GM12878 (cell line): ENCODE results near the gene SATB1. TPM values are rescaled to one million over a fixed set of nuclear protein-coding genes. Genes with fewer than 3 reads are reported as not detected.

Experiments
- ATAC-seq: fragments of 200-7000 bp; cut with Tn5 transposase; 3 replicates; pipeline ENCODE4 v1.9.1; 2020; ENCODE audit warnings: mild to moderate bottlenecking, moderate library complexity
- BruUV-seq: library from RNA; stranded (reverse); fragments of 400-500 nt; replicated peaks from 2 replicates; lab custom pipeline; 2021; lab: Mats Ljungman, UMichigan
- CTCF ChIA-PET: fragments of 300-600 bp; sonication (Branson Sonifier 250); formaldehyde crosslinking; extraction: SDS; loops from one replicate; lab custom pipeline; 2021; ENCODE audit warnings: inconsistent platforms; lab: Yijun Ruan, JAX
- POLR2A ChIA-PET: fragments of 350-600 bp; formaldehyde crosslinking; extraction: SDS; loops from one replicate; lab custom pipeline; 2021; ENCODE audit warnings: inconsistent platforms; lab: Charles Lee
- RAD21 ChIA-PET: fragments of 300-600 bp; sonication (Branson Sonifier 250); formaldehyde crosslinking; loops from one replicate; lab custom pipeline; 2023; ENCODE audit warnings: antibody characterized with exemption; ENCODE audit not compliant: unreplicated experiment; lab: Charles Lee
- SMC1A ChIA-PET: fragments of 300-600 bp; sonication (Branson Sonifier 250); formaldehyde crosslinking; loops from one replicate; lab custom pipeline; 2023; ENCODE audit not compliant: unreplicated experiment, uncharacterized antibody; lab: Charles Lee
- DNase-seq: peaks from one replicate; pipeline ENCODE4 v3.0.0-alpha.2; 2011; ENCODE audit warnings: low read depth, low spot score
- FAIRE-seq: peaks from 3 replicates; lab custom pipeline; 2011; peaks lifted over from hg19 to GRCh38; lab: Jason Lieb, UNC
- H2AFZ ChIP-seq: 2 replicates; pipeline ENCODE4 v1.6.0; 2011; ENCODE audit warnings: low read depth, low read length, control low read depth; ENCODE audit not compliant: control insufficient read depth
- H3K27ac ChIP-seq: 2 replicates; pipeline ENCODE4 v1.5.1; 2011; ENCODE audit warnings: control low read depth; ENCODE audit not compliant: control insufficient read depth, insufficient read depth
- H3K27me3 ChIP-seq, 2 experiments: replicated peaks in 1 of 2; 2 replicates each; pipeline versions ENCODE4 v1.6.0 to v1.6.1; 2011; ENCODE audit warnings: low read length in 1 of 2; ENCODE audit not compliant: control insufficient read depth in 2 of 2, insufficient read depth in 2 of 2
- H3K36me3 ChIP-seq, 2 experiments: 2 replicates each; pipeline ENCODE4 v1.5.1; 2011; ENCODE audit warnings: low read length in 1 of 2; ENCODE audit not compliant: control insufficient read depth in 2 of 2, insufficient read depth in 2 of 2
- H3K4me1 ChIP-seq: 2 replicates; pipeline ENCODE4 v1.6.1; 2011; ENCODE audit warnings: mild to moderate bottlenecking, low read length, moderate library complexity, mixed read lengths; ENCODE audit not compliant: control insufficient read depth, insufficient read depth
- H3K4me2 ChIP-seq: 2 replicates; pipeline ENCODE4 v1.6.0; 2011; ENCODE audit warnings: control low read depth; ENCODE audit not compliant: control insufficient read depth, insufficient read depth
- H3K4me3 ChIP-seq: fragments of 200-600 bp; sonication (generic); 2 replicates; pipeline ENCODE4 v1.5.1; 2016
- H3K79me2 ChIP-seq: 2 replicates; pipeline ENCODE4 v1.6.0; 2011; ENCODE audit warnings: low read length; ENCODE audit not compliant: control insufficient read depth, insufficient read depth
- H3K9ac ChIP-seq: 2 replicates; pipeline ENCODE4 v1.8.0; 2011; ENCODE audit warnings: low read length, control low read depth, mixed read lengths; ENCODE audit not compliant: control insufficient read depth, insufficient read depth
- H3K9me3 ChIP-seq: replicated peaks from 3 replicates; pipeline ENCODE4 v1.5.1; 2011; ENCODE audit warnings: mild to moderate bottlenecking, low read length; ENCODE audit not compliant: control insufficient read depth, insufficient read depth
- H4K20me1 ChIP-seq: 2 replicates; pipeline ENCODE4 v1.6.0; 2011; ENCODE audit not compliant: control insufficient read depth, insufficient read depth
- BCL11A ChIP-seq: IDR thresholded peaks from 2 replicates; pipeline ENCODE4 v1.6.1; 2011; ENCODE audit warnings: low read depth, low read length
- FOXM1 ChIP-seq: IDR thresholded peaks from 2 replicates; pipeline ENCODE4 v1.6.1; 2012; ENCODE audit warnings: low read depth, mild to moderate bottlenecking, inconsistent platforms, low read length, moderate library complexity
- MYB ChIP-seq: fragments of 150-350 bp; IDR thresholded peaks from 2 replicates; pipeline ENCODE4 v1.6.1; 2014; ENCODE audit warnings: mild to moderate bottlenecking, low read depth, low read length, borderline replicate concordance
- NFIC ChIP-seq: IDR thresholded peaks from 2 replicates; pipeline ENCODE4 v1.6.1; 2012; ENCODE audit warnings: low read depth, mild to moderate bottlenecking, inconsistent platforms, low read length, moderate library complexity
- PAX8 ChIP-seq: fragments of 450-650 bp; IDR thresholded peaks from 2 replicates; pipeline ENCODE4 v1.6.1; 2017; ENCODE audit warnings: mild to moderate bottlenecking, moderate library complexity
- PML ChIP-seq: IDR thresholded peaks from 2 replicates; pipeline ENCODE4 v1.6.1; 2012; ENCODE audit warnings: low read length, inconsistent platforms
- RUNX3 ChIP-seq: IDR thresholded peaks from 2 replicates; pipeline ENCODE4 v1.6.1; 2012; ENCODE audit warnings: low read length, inconsistent platforms
- SP1 ChIP-seq: IDR thresholded peaks from one replicate; pipeline ENCODE4 v1.6.1; 2011; ENCODE audit warnings: low read depth, low read length
- ZNF274 ChIP-seq: IDR thresholded peaks from one replicate; pipeline ENCODE4 v1.8.0; 2011; ENCODE audit not compliant: insufficient read length, insufficient read depth
- WGBS: methylation state at CpG from one replicate; pipeline ENCODE4 v1.1.6; 2016; ENCODE audit warnings: low lambda C conversion rate; ENCODE audit not compliant: insufficient replicate concordance, insufficient coverage; ENCODE audit errors: missing lambda C conversion rate; 5-methylcytosine and 5-hydroxymethylcytosine counted together
- in situ Hi-C: fragments of 300-500 bp; cut with MboI; formaldehyde crosslinking; loops from 9 replicates; pipeline ENCODE4 v1.14.3; 2018; ENCODE audit warnings: mixed read lengths
- intact Hi-C: fragments of 100-400 bp; cut with micrococcal nuclease; formaldehyde crosslinking; loops from one replicate; pipeline ENCODE4 v1.14.2; 2022; ENCODE audit not compliant: unreplicated experiment
- polyA plus RNA-seq, 11 experiments: library from polyadenylated mRNA; depleted of rRNA in 4 of 11; unstranded in 6 of 11; stranded (reverse) in 5 of 11; fragments of >200 nt; fragmentation: Nextera tagmentation in 4 of 11; fragmentation: Illumina TruSeq in 1 of 11; extraction: Ambion mirVana in 4 of 11; extraction: Trizol in 1 of 11; gene quantifications; 1 replicate in 1 of 11; 2 replicates in 10 of 11; pipeline versions ENCODE4 v1.2.1 to v1.2.3, GENCODE V29; 2011 to 2016; ENCODE audit warnings: inconsistent platforms in 2 of 11, missing spikeins in 2 of 11, low read depth in 1 of 11
- total RNA-seq, 4 experiments: library from RNA; depleted of rRNA in 3 of 4; stranded (reverse); fragments of >200 nt in 3 of 4; fragmentation: Illumina TruSeq in 1 of 4; extraction: Trizol in 1 of 4; gene quantifications; 2 replicates each; pipeline versions ENCODE4 v1.2.1 to v1.2.3, GENCODE V29; 2013 to 2021
- TF ChIP-seq, protein P1 (sequence below): IDR thresholded peaks from 2 replicates; pipeline ENCODE4 v1.6.1; 2012; ENCODE audit warnings: low read depth, low read length, improper control_type of control experiment
- TF ChIP-seq, protein P2 (sequence below): IDR thresholded peaks from 2 replicates; pipeline ENCODE4 v1.6.1; 2011; ENCODE audit warnings: borderline replicate concordance, low read depth, mild to moderate bottlenecking, moderate library complexity, low read length; ENCODE audit not compliant: insufficient read depth, poor library complexity, severe bottlenecking
- TF ChIP-seq, protein P3 (sequence below): fragments of 450-650 bp; IDR thresholded peaks from 2 replicates; pipeline ENCODE4 v1.6.1; 2017; ENCODE audit warnings: antibody characterized with exemption, mild to moderate bottlenecking, moderate library complexity
- TF ChIP-seq, protein P4 (sequence below): IDR thresholded peaks from 2 replicates; pipeline ENCODE4 v1.6.1; 2012; ENCODE audit warnings: low read length, inconsistent platforms

The SATB1 gene
- total and polyA plus RNA-seq, 10 of the 15 experiments (the other 5 are each of a cell fraction or from before 2014, with no cell fraction given): 0.01 to 0.72 (median 0.07) TPM; not detected in 4

DNA sequence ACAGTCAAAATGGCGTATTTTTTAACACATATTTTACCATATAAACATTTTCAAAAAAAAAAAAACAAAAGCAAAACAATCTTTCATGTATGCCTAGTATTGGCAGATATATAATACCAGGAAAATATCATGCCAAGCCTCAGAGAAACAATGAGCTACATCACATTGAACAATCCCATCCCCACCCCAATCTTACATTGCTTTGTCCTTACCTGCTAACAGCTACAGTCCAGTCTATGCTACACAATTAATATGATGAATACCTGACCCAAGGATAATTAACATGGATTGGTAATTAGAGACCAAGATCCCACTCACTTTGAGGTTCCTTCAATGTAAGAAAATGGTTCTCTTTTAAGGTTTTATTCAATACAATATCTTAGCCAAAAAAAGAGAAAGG lies 7.6 kb upstream of the SATB1 start:
- Histone ChIP-seq H2AFZ (no peak overlapping the region), H3K79me2 (no peaks in the 10 kb centered on the region), H3K27ac (no peak overlapping the region), H4K20me1 (no peaks in the 10 kb centered on the region), H3K4me3 (no peak overlapping the region), H3K4me2 (no peak overlapping the region), H3K9me3 (no peaks in the 10 kb centered on the region), H3K4me1 (no peaks in the 10 kb centered on the region), H3K36me3 (no peaks in the 10 kb centered on the region), H3K9ac (no peak overlapping the region), H3K27me3 (peaks cover 0 to 8% of the 10 kb centered on the region in 2 experiments; a peak in 2 of 4 replicates)
- FAIRE-seq: no peak
- ChIA-PET RAD21 (interaction anchor here (0.7 kb wide), 1 partner anchor 523 kb away, joined by 3 read pairs; no protein-coding TSS in a partner anchor), CTCF (no interaction called here), SMC1A (interaction anchor here (0.8 kb wide), 1 partner anchor 88 kb away, joined by 5 read pairs; no protein-coding TSS in a partner anchor), POLR2A (no interaction called here)
- in situ Hi-C loops (no loop called here), intact Hi-C loops (no loop called here)
- WGBS: 0% methylated on average over 1 of the region's 1 CpG
- no TSS peak for BruUV-seq
- TF ChIP-seq NFIC (no peak), PAX8 (no peak), FOXM1 (no peak), MYB (no peak), ZNF274 (no peak), RUNX3 (no peak), PML (no peak), SP1 (no peak), BCL11A (no peak)
- TF ChIP-seq, protein P1, sequence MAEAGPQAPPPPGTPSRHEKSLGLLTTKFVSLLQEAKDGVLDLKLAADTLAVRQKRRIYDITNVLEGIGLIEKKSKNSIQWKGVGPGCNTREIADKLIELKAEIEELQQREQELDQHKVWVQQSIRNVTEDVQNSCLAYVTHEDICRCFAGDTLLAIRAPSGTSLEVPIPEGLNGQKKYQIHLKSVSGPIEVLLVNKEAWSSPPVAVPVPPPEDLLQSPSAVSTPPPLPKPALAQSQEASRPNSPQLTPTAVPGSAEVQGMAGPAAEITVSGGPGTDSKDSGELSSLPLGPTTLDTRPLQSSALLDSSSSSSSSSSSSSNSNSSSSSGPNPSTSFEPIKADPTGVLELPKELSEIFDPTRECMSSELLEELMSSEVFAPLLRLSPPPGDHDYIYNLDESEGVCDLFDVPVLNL: no peak
- TF ChIP-seq, protein P2, sequence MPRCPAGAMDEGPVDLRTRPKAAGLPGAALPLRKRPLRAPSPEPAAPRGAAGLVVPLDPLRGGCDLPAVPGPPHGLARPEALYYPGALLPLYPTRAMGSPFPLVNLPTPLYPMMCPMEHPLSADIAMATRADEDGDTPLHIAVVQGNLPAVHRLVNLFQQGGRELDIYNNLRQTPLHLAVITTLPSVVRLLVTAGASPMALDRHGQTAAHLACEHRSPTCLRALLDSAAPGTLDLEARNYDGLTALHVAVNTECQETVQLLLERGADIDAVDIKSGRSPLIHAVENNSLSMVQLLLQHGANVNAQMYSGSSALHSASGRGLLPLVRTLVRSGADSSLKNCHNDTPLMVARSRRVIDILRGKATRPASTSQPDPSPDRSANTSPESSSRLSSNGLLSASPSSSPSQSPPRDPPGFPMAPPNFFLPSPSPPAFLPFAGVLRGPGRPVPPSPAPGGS: no peak
- TF ChIP-seq, protein P3, sequence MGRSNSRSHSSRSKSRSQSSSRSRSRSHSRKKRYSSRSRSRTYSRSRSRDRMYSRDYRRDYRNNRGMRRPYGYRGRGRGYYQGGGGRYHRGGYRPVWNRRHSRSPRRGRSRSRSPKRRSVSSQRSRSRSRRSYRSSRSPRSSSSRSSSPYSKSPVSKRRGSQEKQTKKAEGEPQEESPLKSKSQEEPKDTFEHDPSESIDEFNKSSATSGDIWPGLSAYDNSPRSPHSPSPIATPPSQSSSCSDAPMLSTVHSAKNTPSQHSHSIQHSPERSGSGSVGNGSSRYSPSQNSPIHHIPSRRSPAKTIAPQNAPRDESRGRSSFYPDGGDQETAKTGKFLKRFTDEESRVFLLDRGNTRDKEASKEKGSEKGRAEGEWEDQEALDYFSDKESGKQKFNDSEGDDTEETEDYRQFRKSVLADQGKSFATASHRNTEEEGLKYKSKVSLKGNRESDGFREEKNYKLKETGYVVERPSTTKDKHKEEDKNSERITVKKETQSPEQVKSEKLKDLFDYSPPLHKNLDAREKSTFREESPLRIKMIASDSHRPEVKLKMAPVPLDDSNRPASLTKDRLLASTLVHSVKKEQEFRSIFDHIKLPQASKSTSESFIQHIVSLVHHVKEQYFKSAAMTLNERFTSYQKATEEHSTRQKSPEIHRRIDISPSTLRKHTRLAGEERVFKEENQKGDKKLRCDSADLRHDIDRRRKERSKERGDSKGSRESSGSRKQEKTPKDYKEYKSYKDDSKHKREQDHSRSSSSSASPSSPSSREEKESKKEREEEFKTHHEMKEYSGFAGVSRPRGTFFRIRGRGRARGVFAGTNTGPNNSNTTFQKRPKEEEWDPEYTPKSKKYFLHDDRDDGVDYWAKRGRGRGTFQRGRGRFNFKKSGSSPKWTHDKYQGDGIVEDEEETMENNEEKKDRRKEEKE: no peak
- TF ChIP-seq, protein P4, sequence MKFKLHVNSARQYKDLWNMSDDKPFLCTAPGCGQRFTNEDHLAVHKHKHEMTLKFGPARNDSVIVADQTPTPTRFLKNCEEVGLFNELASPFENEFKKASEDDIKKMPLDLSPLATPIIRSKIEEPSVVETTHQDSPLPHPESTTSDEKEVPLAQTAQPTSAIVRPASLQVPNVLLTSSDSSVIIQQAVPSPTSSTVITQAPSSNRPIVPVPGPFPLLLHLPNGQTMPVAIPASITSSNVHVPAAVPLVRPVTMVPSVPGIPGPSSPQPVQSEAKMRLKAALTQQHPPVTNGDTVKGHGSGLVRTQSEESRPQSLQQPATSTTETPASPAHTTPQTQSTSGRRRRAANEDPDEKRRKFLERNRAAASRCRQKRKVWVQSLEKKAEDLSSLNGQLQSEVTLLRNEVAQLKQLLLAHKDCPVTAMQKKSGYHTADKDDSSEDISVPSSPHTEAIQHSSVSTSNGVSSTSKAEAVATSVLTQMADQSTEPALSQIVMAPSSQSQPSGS: no peak
- DNase-seq: no peak
- ATAC-seq: no peak
